ENCODE results near the gene TOM1.
"Not testable (repeated sequence)": the region's sequence is repeated elsewhere in the genome, so short reads cannot be mapped to it uniquely, and the experiment has no call there.

The TOM1 gene

DNA sequence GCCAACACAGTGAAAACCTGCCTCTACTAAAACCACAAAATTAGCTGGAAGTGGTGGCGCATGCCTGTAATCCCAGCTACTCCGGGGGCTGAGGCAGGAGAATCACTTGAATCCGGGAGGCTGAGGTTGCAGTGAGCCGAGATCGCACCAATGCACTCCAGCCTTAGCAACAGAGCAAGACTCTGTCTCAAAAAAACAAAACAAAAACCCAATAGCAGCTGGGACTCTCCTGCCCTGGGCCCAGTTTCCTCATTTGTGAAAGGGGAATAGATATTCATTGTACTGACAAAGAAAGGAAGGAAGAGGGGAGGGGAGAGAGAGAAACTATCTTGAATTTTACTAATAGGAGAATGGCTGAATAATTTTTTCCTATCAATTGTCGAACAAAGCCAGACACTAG lies 96.9 kb downstream of the TOM1 start:
- not testable (repeated sequence) for DNase-seq (ENCODE audit: low spot score)

DNA sequence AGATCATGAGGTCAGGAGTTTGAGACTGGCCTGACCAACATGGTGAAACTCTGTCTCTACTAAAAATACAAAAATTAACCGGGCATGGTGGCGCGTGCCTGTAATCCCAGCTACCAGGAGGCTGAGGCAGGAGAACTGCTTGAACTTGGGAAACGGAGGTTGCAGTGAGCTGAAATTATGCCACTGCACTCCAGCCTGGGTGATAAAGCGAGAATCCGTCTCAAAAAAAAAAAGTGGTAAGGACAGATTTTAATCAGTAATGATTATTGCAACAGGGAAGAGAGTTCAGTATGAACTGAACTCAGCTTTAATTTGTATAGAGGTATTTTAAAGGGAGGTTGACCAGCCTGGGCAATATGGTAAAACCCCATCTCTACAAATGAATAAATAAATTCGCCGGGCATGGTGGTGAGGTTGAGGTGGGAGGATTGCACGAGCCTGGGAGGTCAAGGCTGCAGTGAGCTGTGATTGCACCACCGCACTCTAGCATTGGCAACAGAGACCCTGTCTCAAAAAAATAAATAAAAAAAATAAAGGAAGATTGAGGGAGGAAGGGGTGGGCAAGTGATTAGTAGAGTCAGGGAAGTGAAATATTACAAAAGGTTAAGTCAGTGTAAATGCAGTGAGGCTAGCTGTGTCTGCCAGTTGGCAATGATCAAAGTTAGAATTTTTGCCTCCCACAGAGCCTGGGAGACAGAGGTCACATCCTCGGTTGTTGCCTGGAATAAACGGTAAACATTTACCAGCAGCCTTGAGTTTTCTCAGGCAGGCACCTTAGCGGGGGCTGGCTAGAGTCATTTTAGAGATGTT lies 97.6 kb downstream of the TOM1 start:
- no peak for DNase-seq (ENCODE audit: low spot score)

All from AG20443 (cell line).